Neural cell (in vitro differentiated cells): ENCODE data around the gene FAM219A. TPM values are rescaled to one million over a fixed set of nuclear protein-coding genes. Genes with fewer than 3 reads are reported as not detected.
"Not testable (repeated sequence)": the region's sequence is repeated elsewhere in the genome, so short reads cannot be mapped to it uniquely, and the experiment has no call there.

ENCODE experiments used
- H2AFZ ChIP-seq: fragments of 200-600, 300-800 bp; sonication (generic), shearing (Covaris generic); 2 replicates; pipeline ENCODE4 v1.6.0; 2014; ENCODE audit warnings: low read depth, mild to moderate bottlenecking, antibody characterized with exemption, low read length, moderate library complexity
- H3F3A ChIP-seq: fragments of 200-600 bp; shearing (Covaris generic); 2 replicates; pipeline ENCODE4 v1.6.1; 2016; ENCODE audit warnings: mild to moderate bottlenecking, moderate library complexity, mixed read lengths, antibody characterized with exemption, low read length; ENCODE audit not compliant: insufficient read depth, poor library complexity, severe bottlenecking
- H3K27ac ChIP-seq: fragments of 200-600, 300-800 bp; sonication (generic), shearing (Covaris generic); 2 replicates; pipeline ENCODE4 v1.5.1; 2014; ENCODE audit warnings: mild to moderate bottlenecking, low read length, moderate library complexity
- H3K27me3 ChIP-seq: fragments of 300-800, 200-600 bp; sonication (generic), shearing (Covaris generic); 2 replicates; pipeline ENCODE4 v1.6.0; 2014; ENCODE audit warnings: mild to moderate bottlenecking, low read depth, low read length, moderate library complexity; ENCODE audit not compliant: insufficient read depth
- H3K36me3 ChIP-seq: fragments of 300-800, 200-600 bp; sonication (generic), shearing (Covaris generic); 2 replicates; pipeline ENCODE4 v1.5.1; 2014; ENCODE audit warnings: mild to moderate bottlenecking, antibody characterized with exemption, low read length, moderate library complexity; ENCODE audit not compliant: insufficient read depth
- H3K4me2 ChIP-seq: fragments of 300-800, 200-600 bp; sonication (generic), shearing (Covaris generic); 2 replicates; pipeline ENCODE4 v1.6.0; 2014; ENCODE audit warnings: mild to moderate bottlenecking, low read length
- H3K4me3 ChIP-seq: fragments of 300-800, 200-600 bp; sonication (generic), shearing (Covaris generic); 2 replicates; pipeline ENCODE4 v1.5.1; 2014; ENCODE audit warnings: mild to moderate bottlenecking, low read length, moderate library complexity
- H3K79me2 ChIP-seq: fragments of 200-600 bp; shearing (Covaris generic); replicated peaks from 2 replicates; pipeline ENCODE4 v1.6.0; 2014; ENCODE audit warnings: mild to moderate bottlenecking, low read length, moderate library complexity; ENCODE audit not compliant: insufficient read depth
- H3K9ac ChIP-seq: fragments of 300-800, 200-600 bp; sonication (generic), shearing (Covaris generic); 2 replicates; pipeline ENCODE4 v1.6.1; 2016; ENCODE audit warnings: mild to moderate bottlenecking, low read length, mixed read lengths
- H3K9me2 ChIP-seq: fragments of 200-600 bp; shearing (Covaris generic); 2 replicates; pipeline ENCODE4 v1.6.1; 2016; ENCODE audit warnings: mild to moderate bottlenecking, low read length, mixed read lengths; ENCODE audit not compliant: insufficient read depth
- H3K9me3 ChIP-seq: fragments of 200-600, 300-800 bp; sonication (generic), shearing (Covaris generic); 2 replicates; pipeline ENCODE4 v1.6.1; 2016; ENCODE audit warnings: mild to moderate bottlenecking, mixed run types, low read length, moderate library complexity, mixed read lengths
- H4K20me1 ChIP-seq: fragments of 200-600 bp; shearing (Covaris generic); 2 replicates; pipeline ENCODE4 v1.6.1; 2016; ENCODE audit warnings: mild to moderate bottlenecking, mixed run types; ENCODE audit not compliant: insufficient read depth
- CTCF ChIP-seq: fragments of 450-650 bp; IDR thresholded peaks from 2 replicates; pipeline ENCODE4 v1.5.1; 2014; ENCODE audit warnings: antibody characterized with exemption, mild to moderate bottlenecking, moderate library complexity; ENCODE audit not compliant: poor library complexity, severe bottlenecking
- EP300 ChIP-seq: fragments of 450-650 bp; conservative IDR thresholded peaks from 2 replicates; pipeline ENCODE4 v1.6.1; 2014; ENCODE audit warnings: antibody characterized with exemption, mild to moderate bottlenecking, moderate library complexity; ENCODE audit not compliant: poor library complexity, severe bottlenecking
- EZH2 ChIP-seq: fragments of 200-600, 300-800 bp; shearing (Covaris generic), sonication (generic); IDR thresholded peaks from 2 replicates; pipeline ENCODE4 v1.6.1; 2014; ENCODE audit warnings: antibody characterized with exemption, low read length, borderline replicate concordance, mild to moderate bottlenecking; ENCODE audit not compliant: insufficient read depth, poor library complexity, severe bottlenecking
- MXI1 ChIP-seq: fragments of 450-650 bp; conservative IDR thresholded peaks from 2 replicates; pipeline ENCODE4 v1.6.1; 2014; ENCODE audit warnings: antibody characterized with exemption, mild to moderate bottlenecking; ENCODE audit not compliant: poor library complexity, severe bottlenecking
- POLR2AphosphoS5 ChIP-seq: IDR thresholded peaks from 2 replicates; pipeline ENCODE4 v1.6.1; 2012
- RAD21 ChIP-seq: fragments of 450-650 bp; conservative IDR thresholded peaks from 2 replicates; pipeline ENCODE4 v1.6.1; 2014; ENCODE audit warnings: antibody characterized with exemption, mild to moderate bottlenecking, moderate library complexity
- REST ChIP-seq: IDR thresholded peaks from 2 replicates; pipeline ENCODE4 v1.6.1; 2012; ENCODE audit warnings: borderline replicate concordance
- SMC3 ChIP-seq: fragments of 450-650 bp; conservative IDR thresholded peaks from 2 replicates; pipeline ENCODE4 v1.6.1; 2014; ENCODE audit warnings: antibody characterized with exemption, mild to moderate bottlenecking, moderate library complexity; ENCODE audit not compliant: poor library complexity
- TAF1 ChIP-seq: IDR thresholded peaks from 2 replicates; pipeline ENCODE4 v1.6.1; 2012; ENCODE audit warnings: low read depth
- polyA plus RNA-seq: library from polyadenylated mRNA; depleted of rRNA; stranded (reverse); fragments of >200 nt; gene quantifications from 2 replicates; pipeline ENCODE4 v1.2.3, GENCODE V29; 2014

FAM219A gene
- polyA plus RNA-seq, 1 donor from 2014 or later = 56.6 TPM

GRCh38 chr9:34484678-34485077, 26.3 kb upstream of the FAM219A start:
- Histone ChIP-seq H3K27ac (no peak overlapping the region), H3F3A (no peaks in the 10 kb centered on the region), H3K27me3 (no peaks in the 10 kb centered on the region), H3K4me2 (no peak overlapping the region), H4K20me1 (no peaks in the 10 kb centered on the region), H3K9me2 (no peaks in the 10 kb centered on the region), H3K4me3 (no peak overlapping the region), H3K79me2 (no peaks in the 10 kb centered on the region), H3K9ac (no peak overlapping the region), H3K36me3 (no peaks in the 10 kb centered on the region), H2AFZ (no peak overlapping the region), H3K9me3 (no peaks in the 10 kb centered on the region)
- TF ChIP-seq SMC3 (no peak), RAD21 (no peak), TAF1 (no peak), CTCF (no peak), EZH2 (no peak), POLR2AphosphoS5 (no peak), EP300 (no peak), MXI1 (no peak), REST (no peak)

- H3K27ac ChIP-seq, H3F3A ChIP-seq, H3K9me3 ChIP-seq, H3K36me3 ChIP-seq, H3K27me3 ChIP-seq, H3K9me2 ChIP-seq, H3K4me2 ChIP-seq, H2AFZ ChIP-seq, H3K4me3 ChIP-seq, H4K20me1 ChIP-seq, H3K9ac ChIP-seq, H3K79me2 ChIP-seq: not testable (repeated sequence)
These were observed 24.4 kb upstream of the FAM219A start for GRCh38 chr9:34482746-34483145.

GRCh38 chr9:34481620-34482019, 23.2 kb upstream of the FAM219A start:
- H3K79me2 ChIP-seq, H3K9ac ChIP-seq, H2AFZ ChIP-seq, H3K27ac ChIP-seq, H3K27me3 ChIP-seq, H3K36me3 ChIP-seq, H3F3A ChIP-seq, H3K4me3 ChIP-seq, H3K9me3 ChIP-seq, H3K4me2 ChIP-seq, H4K20me1 ChIP-seq, H3K9me2 ChIP-seq: not testable (repeated sequence)
